HEK293 (cell line): ENCODE data around the gene TNNI3.
A peak's percentile ranks its signal among the peaks of the same experiment; 100 is the strongest.
"Not testable (repeated sequence)": the region's sequence is repeated elsewhere in the genome, so short reads cannot be mapped to it uniquely, and the experiment has no call there.

Experiments
- CTCF ChIA-PET: fragments of 350-600 bp; formaldehyde crosslinking; extraction: SDS; loops from one replicate; lab custom pipeline; 2021; ENCODE audit warnings: antibody characterized with exemption; lab: Yijun Ruan, JAX
- POLR2A ChIA-PET: fragments of 300-600 bp; formaldehyde crosslinking; extraction: SDS; loops from one replicate; lab custom pipeline; 2020; ENCODE audit warnings: antibody characterized with exemption, inconsistent platforms; lab: Yijun Ruan, JAX
- H3K27ac ChIP-seq: fragments of 200-500 bp; sonication (Bioruptor generic); 2 replicates; pipeline ENCODE4 v1.5.1; 2014; ENCODE audit warnings: low read depth, low read length, control low read depth, inconsistent platforms; ENCODE audit errors: extremely low read depth
- H3K36me3 ChIP-seq, 2 experiments: fragments of 200-500 bp in 1 of 2; sonication (Bioruptor generic) in 1 of 2; 1 replicate in 1 of 2; 2 replicates in 1 of 2; pipeline ENCODE4 v1.5.1; 2014 to 2017; ENCODE audit warnings: inconsistent platforms in 2 of 2, low read length in 2 of 2; ENCODE audit not compliant: control insufficient read depth in 2 of 2, insufficient read depth in 1 of 2
- H3K4me1 ChIP-seq: fragments of 200-500 bp; sonication (Bioruptor generic); 2 replicates; pipeline ENCODE4 v1.5.1; 2014; ENCODE audit warnings: mild to moderate bottlenecking, low read length, inconsistent platforms; ENCODE audit not compliant: control insufficient read depth, insufficient read depth
- H3K4me3 ChIP-seq: 2 replicates; pipeline ENCODE4 v1.5.1; 2011; ENCODE audit warnings: low read depth, mild to moderate bottlenecking, control low read depth, low read length, moderate library complexity
- H3K9me3 ChIP-seq: fragments of 200-500 bp; sonication (Bioruptor generic); 2 replicates; pipeline ENCODE4 v1.5.1; 2014; ENCODE audit warnings: low read depth, low read length, inconsistent platforms; ENCODE audit not compliant: control insufficient read depth, insufficient read depth
- GFI1B ChIP-seq: fragments of 450-650 bp; formaldehyde crosslinking; IDR thresholded peaks from 2 replicates; pipeline ENCODE4 v1.5.1; 2016; ENCODE audit warnings: missing biosample characterization, missing genetic modification characterization
- GLIS1 ChIP-seq: fragments of 450-650 bp; formaldehyde crosslinking; IDR thresholded peaks from 2 replicates; pipeline ENCODE4 v1.5.1; 2016; ENCODE audit warnings: missing biosample characterization, missing genetic modification characterization
- GLIS2 ChIP-seq: fragments of 450-650 bp; formaldehyde crosslinking; IDR thresholded peaks from 2 replicates; pipeline ENCODE4 v1.5.1; 2016; ENCODE audit warnings: missing biosample characterization, missing genetic modification characterization
- PRDM1 ChIP-seq: fragments of 450-650 bp; formaldehyde crosslinking; IDR thresholded peaks from 2 replicates; pipeline ENCODE4; 2016; ENCODE audit warnings: missing biosample characterization, missing genetic modification characterization
- SETDB1 ChIP-seq: IDR thresholded peaks from one replicate; pipeline ENCODE4 v1.6.1; 2017; ENCODE audit warnings: mild to moderate bottlenecking, low read length, moderate library complexity, mixed read lengths; ENCODE audit not compliant: insufficient read length
- ZBTB17 ChIP-seq: fragments of 450-650 bp; formaldehyde crosslinking; IDR thresholded peaks from 2 replicates; pipeline ENCODE4 v1.5.1; 2016; ENCODE audit warnings: missing biosample characterization, missing genetic modification characterization
- ZEB2 ChIP-seq: fragments of 450-650 bp; formaldehyde crosslinking; IDR thresholded peaks from 2 replicates; pipeline ENCODE4 v1.5.1; 2016; ENCODE audit warnings: missing biosample characterization, missing genetic modification characterization
- ZFP37 ChIP-seq: fragments of 450-650 bp; formaldehyde crosslinking; IDR thresholded peaks from 2 replicates; pipeline ENCODE4 v1.5.1; 2016; ENCODE audit warnings: missing biosample characterization, missing genetic modification characterization
- ZIC2 ChIP-seq: fragments of 450-650 bp; formaldehyde crosslinking; IDR thresholded peaks from 2 replicates; pipeline ENCODE4 v1.5.1; 2016; ENCODE audit warnings: missing biosample characterization, missing genetic modification characterization
- ZNF132 ChIP-seq: fragments of 450-650 bp; formaldehyde crosslinking; IDR thresholded peaks from 2 replicates; pipeline ENCODE4 v1.5.1; 2017; ENCODE audit warnings: missing biosample characterization, missing genetic modification characterization, borderline replicate concordance
- ZNF146 ChIP-seq: fragments of 450-650 bp; formaldehyde crosslinking; IDR thresholded peaks from 2 replicates; pipeline ENCODE4 v1.5.1; 2016; ENCODE audit warnings: missing biosample characterization, missing genetic modification characterization
- ZNF223 ChIP-seq: fragments of 450-650 bp; formaldehyde crosslinking; IDR thresholded peaks from 2 replicates; pipeline ENCODE4 v1.5.1; 2016; ENCODE audit warnings: missing biosample characterization, missing genetic modification characterization
- ZNF354C ChIP-seq: fragments of 450-650 bp; formaldehyde crosslinking; IDR thresholded peaks from 2 replicates; pipeline ENCODE4 v1.5.1; 2016; ENCODE audit warnings: missing biosample characterization, missing genetic modification characterization, low read depth, borderline replicate concordance
- ZNF433 ChIP-seq: fragments of 450-650 bp; formaldehyde crosslinking; IDR thresholded peaks from 2 replicates; pipeline ENCODE4 v1.5.1; 2016; ENCODE audit warnings: missing biosample characterization, missing genetic modification characterization, low read depth
- ZNF473 ChIP-seq: fragments of 450-650 bp; formaldehyde crosslinking; IDR thresholded peaks from 2 replicates; pipeline ENCODE4 v1.5.1; 2017; ENCODE audit warnings: missing biosample characterization, missing genetic modification characterization
- ZNF580 ChIP-seq: fragments of 450-650 bp; formaldehyde crosslinking; IDR thresholded peaks from 2 replicates; pipeline ENCODE4 v1.5.1; 2016; ENCODE audit warnings: missing biosample characterization, missing genetic modification characterization
- ZNF777 ChIP-seq: fragments of 450-650 bp; formaldehyde crosslinking; IDR thresholded peaks from 2 replicates; pipeline ENCODE4 v1.5.1; 2017; ENCODE audit warnings: missing biosample characterization, missing genetic modification characterization, borderline replicate concordance
- ZSCAN18 ChIP-seq: fragments of 450-650 bp; formaldehyde crosslinking; IDR thresholded peaks from 2 replicates; pipeline ENCODE4 v1.5.1; 2016; ENCODE audit warnings: missing biosample characterization, missing genetic modification characterization

The TNNI3 gene

GRCh38 chr19:55111238-55111831 is 46.2 kb downstream of the TNNI3 start:
- no peaks in the 10 kb centered on the region for H3K9me3 ChIP-seq
- H3K4me3 ChIP-seq, result no peak overlapping the region
- CTCF ChIA-PET, result interaction anchor here (0.6 to 1.1 kb wide), 4 partner anchors 23 to 637 kb away, joined by 3 to 4 read pairs (median 3); no protein-coding TSS in a partner anchor
- H3K4me1 ChIP-seq, result peaks cover 18% of the 10 kb centered on the region
- POLR2A ChIA-PET, result no interaction called here
- peaks cover 0 to 39% of the 10 kb centered on the region in 2 experiments; a peak in 2 of 3 replicates for H3K36me3 ChIP-seq
- no peak overlapping the region for H3K27ac ChIP-seq
- TF ChIP-seq ZIC2 (tag by site-specific recombination) (no peak), ZSCAN18 (tag by site-specific recombination) (no peak), PRDM1 (tag by site-specific recombination) (peak; percentile 67)

GRCh38 chr19:55109527-55110291 is 47.8 kb downstream of the TNNI3 start:
- ChIA-PET CTCF (no interaction called here), POLR2A (no interaction called here)
- H3K27ac ChIP-seq, result no peak overlapping the region
- no peak for TF ChIP-seq ZNF473 (tag by site-specific recombination)
- TF ChIP-seq ZNF223 (tag by site-specific recombination), result no peak
- peak; percentile 55 for TF ChIP-seq ZIC2 (tag by site-specific recombination)
- no peak for TF ChIP-seq ZNF132 (tag by site-specific recombination)
- TF ChIP-seq GFI1B (tag by site-specific recombination), result no peak
- TF ChIP-seq ZEB2 (tag by site-specific recombination), result no peak
- no peak for TF ChIP-seq ZNF354C (tag by site-specific recombination)
- no peak for TF ChIP-seq ZNF433 (tag by site-specific recombination)
- no peak for TF ChIP-seq SETDB1
- no peak for TF ChIP-seq ZBTB17 (tag by site-specific recombination)
- peak; percentile 95 for TF ChIP-seq GLIS1
- no peak for TF ChIP-seq ZNF777 (tag by site-specific recombination)
- no peak for TF ChIP-seq ZFP37 (tag by site-specific recombination)
- 0 out of 2 replicates have a peak, but pooled peaks have one; percentile 18 for TF ChIP-seq GLIS2 (tag by site-specific recombination)
- H3K4me3 ChIP-seq, result no peak overlapping the region
- H3K9me3 ChIP-seq, result no peaks in the 10 kb centered on the region
- H3K4me1 ChIP-seq, result peaks cover 9% of the 10 kb centered on the region
- H3K36me3 ChIP-seq, result peaks cover 0 to 42% of the 10 kb centered on the region in 2 experiments; a peak in 2 of 3 replicates

- H3K36me3 ChIP-seq, result peaks cover 12 to 48% of the 10 kb centered on the region in 2 experiments; a peak in 2 of 3 replicates
- H3K27ac ChIP-seq, H3K4me3 ChIP-seq, H3K4me1 ChIP-seq, POLR2A ChIA-PET, H3K9me3 ChIP-seq: not testable (repeated sequence)
- CTCF ChIA-PET, result interaction anchor here (0.9 kb wide), 1 partner anchor 53 kb away, joined by 6 read pairs; no protein-coding TSS in a partner anchor
- TF ChIP-seq ZNF146 (tag by site-specific recombination), result peak; percentile 96
- peak; percentile 51; the same call in 1 of the 2 replicates for TF ChIP-seq ZNF580 (tag by site-specific recombination)
These were observed 50.3 kb downstream of the TNNI3 start for GRCh38 chr19:55107252-55107651.
